Activated CD8-positive, alpha-beta memory T cell treated with anti-CD3 and anti-CD28 coated beads, Interleukin-2, amount 50 U/mL, for 48 hours (primary cell): ENCODE data around the gene SNRK.
"Not testable (repeated sequence)": the region's sequence is repeated elsewhere in the genome, so short reads cannot be mapped to it uniquely, and the experiment has no call there.

Experiments
- DNase-seq: peaks from one replicate; pipeline ENCODE4 v3.0.0-alpha.2; 2020

SNRK gene

GRCh38 chr3:43346978-43347749 lies 60.8 kb downstream of the SNRK start:
- DNase-seq, result peak; percentile 60

- no peak for DNase-seq
Measured at GRCh38 chr3:43347774-43348173, 61.4 kb downstream of the SNRK start.

GRCh38 chr3:43348350-43348749 lies 62.0 kb downstream of the SNRK start:
- DNase-seq, result no peak

GRCh38 chr3:43348852-43349574 lies 62.7 kb downstream of the SNRK start:
- DNase-seq, result no peak

GRCh38 chr3:43349716-43350115 lies 63.4 kb downstream of the SNRK start:
- no peak for DNase-seq

- no peak for DNase-seq
Measured at GRCh38 chr3:43353393-43353792, 67.1 kb downstream of the SNRK start.

- no peak for DNase-seq
Measured at GRCh38 chr3:43353923-43354670, 67.8 kb downstream of the SNRK start.

GRCh38 chr3:43356033-43356432 lies 69.7 kb downstream of the SNRK start:
- not testable (repeated sequence) for DNase-seq

- no peak for DNase-seq
Measured at GRCh38 chr3:43361077-43361476, 74.7 kb downstream of the SNRK start.

- DNase-seq, result no peak
Measured at GRCh38 chr3:43362183-43362582, 75.8 kb downstream of the SNRK start.

GRCh38 chr3:43362961-43363360 lies 76.6 kb downstream of the SNRK start:
- DNase-seq, result no peak

GRCh38 chr3:43363621-43364266 lies 77.4 kb downstream of the SNRK start:
- no peak for DNase-seq

- DNase-seq, result no peak
Measured at GRCh38 chr3:43364494-43364893, 78.2 kb downstream of the SNRK start.

- no peak for DNase-seq
Measured at GRCh38 chr3:43364926-43365325, 78.6 kb downstream of the SNRK start.

GRCh38 chr3:43365601-43366305 lies 79.4 kb downstream of the SNRK start:
- DNase-seq, result no peak

GRCh38 chr3:43366481-43366880 lies 80.1 kb downstream of the SNRK start:
- no peak for DNase-seq

GRCh38 chr3:43366885-43367284 lies 80.5 kb downstream of the SNRK start:
- DNase-seq, result no peak

- DNase-seq, result no peak
Measured at GRCh38 chr3:43369404-43370292, 83.3 kb downstream of the SNRK start.

- no peak for DNase-seq
Measured at GRCh38 chr3:43370293-43370980, 84.1 kb downstream of the SNRK start.

GRCh38 chr3:43371494-43371893 lies 85.2 kb downstream of the SNRK start:
- DNase-seq, result no peak
